HepG2 (cell line): ENCODE measurements around the gene TPSAB1. TPM values are rescaled to one million over a fixed set of nuclear protein-coding genes. Genes with fewer than 3 reads are reported as not detected.

Experiments
- ATAC-seq: fragments of 200-7000 bp; cut with Tn5 transposase; 3 replicates; pipeline ENCODE4 v1.9.1; 2020; ENCODE audit warnings: mild to moderate bottlenecking, moderate library complexity
- BruUV-seq: library from RNA; stranded (reverse); fragments of 400-500 nt; replicated peaks from 2 replicates; lab custom pipeline; 2021; lab: Mats Ljungman, UMichigan
- CTCF ChIA-PET: fragments of 300-600 bp; formaldehyde crosslinking; extraction: SDS; loops from one replicate; lab custom pipeline; 2021; ENCODE audit warnings: low total read pairs, inconsistent platforms, low intra/inter-chr PET ratio; lab: Yijun Ruan, JAX
- POLR2A ChIA-PET: fragments of 350-600 bp; sonication (Branson Sonifier 250); formaldehyde crosslinking; loops from one replicate; lab custom pipeline; 2020; ENCODE audit warnings: antibody characterized with exemption, inconsistent platforms; lab: Yijun Ruan, JAX
- DNase-seq: peaks from one replicate; pipeline ENCODE4 v3.0.0-alpha.2; 2015; ENCODE audit warnings: low spot score
- FAIRE-seq: peaks from 3 replicates; lab custom pipeline; 2011; peaks lifted over from hg19 to GRCh38; lab: Jason Lieb, UNC
- H2AFZ ChIP-seq: one replicate; pipeline ENCODE4 v1.6.1; 2011; ENCODE audit warnings: low read length, inconsistent platforms
- H3K27ac ChIP-seq: fragments of 300-600 bp; 3 replicates; pipeline ENCODE4 v1.8.0; 2011; ENCODE audit warnings: mixed run types, mild to moderate bottlenecking, mixed read lengths, low read length, inconsistent platforms; ENCODE audit not compliant: insufficient read depth; ENCODE audit errors: extremely low read length
- H3K27me3 ChIP-seq, 2 experiments: fragments of 200-600 bp in 1 of 2; 2 replicates in 1 of 2; 3 replicates in 1 of 2; pipeline versions ENCODE4 v1.6.0 to v1.8.0; 2011; ENCODE audit warnings: low read length in 2 of 2, mild to moderate bottlenecking in 2 of 2, moderate library complexity in 2 of 2, inconsistent platforms in 1 of 2; ENCODE audit not compliant: insufficient read depth in 2 of 2, control insufficient read depth in 1 of 2
- H3K36me3 ChIP-seq, 2 experiments: fragments of 200-600 bp in 1 of 2; replicated peaks in 1 of 2; 2 replicates in 1 of 2; 3 replicates in 1 of 2; pipeline versions ENCODE4 v1.5.1 to v1.8.0; 2011; ENCODE audit warnings: low read length in 2 of 2, inconsistent platforms in 1 of 2; ENCODE audit not compliant: insufficient read depth in 2 of 2, control insufficient read depth in 1 of 2
- H3K4me1 ChIP-seq: 2 replicates; pipeline ENCODE4 v1.5.1; 2012; ENCODE audit warnings: low read length, inconsistent platforms; ENCODE audit not compliant: insufficient read depth
- H3K4me2 ChIP-seq: 2 replicates; pipeline ENCODE4 v1.6.0; 2011; ENCODE audit warnings: low read depth, low read length, inconsistent platforms
- H3K4me3 ChIP-seq, 3 experiments: fragments of 200-600 bp in 1 of 3; sonication (generic), shearing (Covaris generic) in 1 of 3; replicated peaks in 1 of 3; 2 replicates each; pipeline ENCODE4 v1.5.1; 2011 to 2016; ENCODE audit warnings: low read length in 3 of 3, inconsistent platforms in 2 of 3, low read depth in 2 of 3, mild to moderate bottlenecking in 2 of 3, control low read depth in 1 of 3, mixed read lengths in 1 of 3; ENCODE audit not compliant: insufficient read depth in 1 of 3
- H3K79me2 ChIP-seq: one replicate; pipeline ENCODE4 v1.6.1; 2011; ENCODE audit warnings: low read length, inconsistent platforms; ENCODE audit not compliant: insufficient read depth
- H3K9ac ChIP-seq: 2 replicates; pipeline ENCODE4 v1.6.0; 2011; ENCODE audit warnings: mild to moderate bottlenecking, low read depth, low read length, inconsistent platforms; ENCODE audit not compliant: insufficient read depth
- H3K9me3 ChIP-seq: 2 replicates; pipeline ENCODE4 v1.5.1; 2012; ENCODE audit warnings: mild to moderate bottlenecking, low read length
- H4K20me1 ChIP-seq: 2 replicates; pipeline ENCODE4 v1.6.0; 2011; ENCODE audit warnings: inconsistent platforms, mild to moderate bottlenecking, low read length, moderate library complexity; ENCODE audit not compliant: insufficient read depth
- TP53 ChIP-seq: sonication (generic); formaldehyde crosslinking; conservative IDR thresholded peaks from 2 replicates; pipeline ENCODE4 v1.4.0; 2020; ENCODE audit warnings: missing genetic modification reagents
- ZNF687 ChIP-seq: sonication (generic); formaldehyde crosslinking; IDR thresholded peaks from 2 replicates; pipeline ENCODE4 v1.5.1; 2020; ENCODE audit warnings: mild to moderate bottlenecking, missing genetic modification reagents, moderate library complexity
- WGBS: methylation state at CpG from one replicate; pipeline ENCODE4 v1.1.6; 2017; ENCODE audit warnings: low lambda C conversion rate; 5-methylcytosine and 5-hydroxymethylcytosine counted together
- in situ Hi-C: cut with HindIII; loops from 2 replicates; pipeline ENCODE4 v1.10.0; 2017; ENCODE audit warnings: low pct_unique_long_range_greater_than_20kb; ENCODE audit not compliant: extremely low pct_ligation_motif_present
- intact Hi-C: fragments of 100-400 bp; cut with micrococcal nuclease; formaldehyde crosslinking; loops from one replicate; pipeline ENCODE4 v1.10.0; 2022; ENCODE audit not compliant: unreplicated experiment
- polyA plus RNA-seq, 8 experiments: library from polyadenylated mRNA; depleted of rRNA in 3 of 8; stranded (reverse) in 7 of 8; unstranded in 1 of 8; fragments of >200 nt; fragmentation: Illumina TruSeq in 4 of 8; extraction: Trizol in 4 of 8; gene quantifications; 2 replicates each; pipeline versions ENCODE4 v1.2.1 to v1.2.3, GENCODE V29; 2011 to 2016; ENCODE audit warnings: low read depth in 4 of 8, missing spikeins in 1 of 8, mixed read lengths in 1 of 8; ENCODE audit not compliant: insufficient read depth in 1 of 8
- total RNA-seq, 5 experiments: library from RNA; depleted of rRNA; stranded (reverse); fragments of >200 nt; fragmentation: Illumina TruSeq; extraction: Trizol; gene quantifications; 2 replicates each; pipeline ENCODE4 v1.2.3, GENCODE V29; 2016; ENCODE audit warnings: low read depth in 1 of 5

The TPSAB1 gene
- total and polyA plus RNA-seq, 2 of the 13 experiments (the other 11 are each of a cell fraction or from before 2014, with no cell fraction given), result 0.12 TPM; not detected in 1

GRCh38 chr16:1193825-1194581, 46.5 kb upstream of the TPSAB1 start:
- Histone ChIP-seq H3K27me3 (peaks cover 2 to 33% of the 10 kb centered on the region in 2 experiments; a peak in 4 of 5 replicates), H3K79me2 (no peaks in the 10 kb centered on the region), H2AFZ (no peak overlapping the region), H3K27ac (no peak overlapping the region), H3K4me1 (peaks cover 26% of the 10 kb centered on the region), H3K9ac (no peak overlapping the region), H3K4me3 (no peak overlapping the region), H3K36me3 (no peaks in the 10 kb centered on the region), H3K4me2 (no peak overlapping the region), H3K9me3 (no peaks in the 10 kb centered on the region), H4K20me1 (peaks cover 30% of the 10 kb centered on the region; the same call in 1 of the 2 replicates)
- 40% methylated on average over 1 of the region's 29 CpGs for WGBS
- ChIA-PET POLR2A (no interaction called here), CTCF (interaction anchor here (1.4 to 1.7 kb wide), 2 partner anchors 10 to 91 kb away, joined by 3 to 6 read pairs; no protein-coding TSS in a partner anchor)
- FAIRE-seq, result no peak
- in situ Hi-C loops, result no loop called here
- ATAC-seq, result no peak
- intact Hi-C loops, result loop anchor here (1.0 kb wide), 1 partner anchor 88 kb away; no protein-coding TSS in a partner anchor
- no peak for TF ChIP-seq TP53 (CRISPR knock-in tag)
- no peak for TF ChIP-seq ZNF687 (CRISPR knock-in tag)
- no TSS peak for BruUV-seq
- DNase-seq, result no peak
